Measurements from ENCODE around the gene KRT36.

KRT36 gene

GRCh38 chr17:41464682-41465081, 25.0 kb downstream of the KRT36 start:
- no peak overlapping the region for H3K4me3 ChIP-seq (ENCODE audit: low read length)
- H3K9me2 ChIP-seq (replicated peaks; ENCODE audit: control insufficient read depth, low read length): no peaks in the 10 kb centered on the region
- H3K9me3 ChIP-seq (ENCODE audit: control insufficient read depth, insufficient read depth, low read length): no peaks in the 10 kb centered on the region
- no peak overlapping the region for H3K27ac ChIP-seq (ENCODE audit: low read depth, low read length)
- H3K4me2 ChIP-seq (ENCODE audit: low read length): no peak overlapping the region
- no peaks in the 10 kb centered on the region for H3F3A ChIP-seq (ENCODE audit: control insufficient read depth, insufficient read depth)
- H3K4me1 ChIP-seq (ENCODE audit: control insufficient read depth, low read length): no peaks in the 10 kb centered on the region
- no peaks in the 10 kb centered on the region for H3K36me3 ChIP-seq (ENCODE audit: control insufficient read depth, low read length)
- TF ChIP-seq EZH2phosphoT487 (IDR thresholded peaks at IDR 0.05; ENCODE audit: borderline replicate concordance, low read length): no peak
- TF ChIP-seq CTCF (IDR thresholded peaks at IDR 0.05; ENCODE audit: low read depth, low read length, poor library complexity, severe bottlenecking): no peak
- H4K20me1 ChIP-seq (ENCODE audit: control insufficient read depth, insufficient read depth, low read depth, low read length): no peaks in the 10 kb centered on the region
- H3K79me2 ChIP-seq (ENCODE audit: control insufficient read depth, low read length): no peaks in the 10 kb centered on the region
- H3K27me3 ChIP-seq (ENCODE audit: control insufficient read depth, low read length): no peaks in the 10 kb centered on the region

- Histone ChIP-seq H3K27me3 (ENCODE audit: control insufficient read depth, low read length) (0 out of 2 replicates have a peak, but pooled peaks cover under 1% of the 10 kb centered on the region), H3K9me2 (replicated peaks; ENCODE audit: control insufficient read depth, low read length) (no peaks in the 10 kb centered on the region), H3K4me2 (ENCODE audit: low read length) (no peak overlapping the region), H3K9me3 (ENCODE audit: control insufficient read depth, insufficient read depth, low read length) (no peaks in the 10 kb centered on the region), H3K36me3 (ENCODE audit: control insufficient read depth, low read length) (no peaks in the 10 kb centered on the region), H3K4me3 (ENCODE audit: low read length) (no peak overlapping the region), H4K20me1 (ENCODE audit: control insufficient read depth, insufficient read depth, low read depth, low read length) (no peaks in the 10 kb centered on the region), H3K27ac (ENCODE audit: low read depth, low read length) (no peak overlapping the region), H3K4me1 (ENCODE audit: control insufficient read depth, low read length) (no peaks in the 10 kb centered on the region), H3K79me2 (ENCODE audit: control insufficient read depth, low read length) (no peaks in the 10 kb centered on the region), H3F3A (ENCODE audit: control insufficient read depth, insufficient read depth) (no peaks in the 10 kb centered on the region)
- TF ChIP-seq CTCF (IDR thresholded peaks at IDR 0.05; ENCODE audit: low read depth, low read length, poor library complexity, severe bottlenecking) (no peak), EZH2phosphoT487 (IDR thresholded peaks at IDR 0.05; ENCODE audit: borderline replicate concordance, low read length) (no peak)
Measured at GRCh38 chr17:41464173-41464572, 25.5 kb downstream of the KRT36 start.

GRCh38 chr17:41463746-41464145, 26.0 kb downstream of the KRT36 start:
- Histone ChIP-seq H3K27ac (ENCODE audit: low read depth, low read length) (no peak overlapping the region), H3K36me3 (ENCODE audit: control insufficient read depth, low read length) (no peaks in the 10 kb centered on the region), H3K4me2 (ENCODE audit: low read length) (no peak overlapping the region), H3K9me2 (replicated peaks; ENCODE audit: control insufficient read depth, low read length) (no peaks in the 10 kb centered on the region), H3K27me3 (ENCODE audit: control insufficient read depth, low read length) (0 out of 2 replicates have a peak, but pooled peaks cover 3% of the 10 kb centered on the region), H3F3A (ENCODE audit: control insufficient read depth, insufficient read depth) (no peaks in the 10 kb centered on the region), H3K4me1 (ENCODE audit: control insufficient read depth, low read length) (no peaks in the 10 kb centered on the region), H4K20me1 (ENCODE audit: control insufficient read depth, insufficient read depth, low read depth, low read length) (no peaks in the 10 kb centered on the region), H3K9me3 (ENCODE audit: control insufficient read depth, insufficient read depth, low read length) (no peaks in the 10 kb centered on the region), H3K79me2 (ENCODE audit: control insufficient read depth, low read length) (no peaks in the 10 kb centered on the region), H3K4me3 (ENCODE audit: low read length) (no peak overlapping the region)
- TF ChIP-seq EZH2phosphoT487 (IDR thresholded peaks at IDR 0.05; ENCODE audit: borderline replicate concordance, low read length) (no peak), CTCF (IDR thresholded peaks at IDR 0.05; ENCODE audit: low read depth, low read length, poor library complexity, severe bottlenecking) (no peak)
